ELR (cell line): ENCODE measurements around the gene EIF5AL1.
A peak's percentile ranks its signal among the peaks of the same experiment; 100 is the strongest.
"Not testable (repeated sequence)": the region's sequence is repeated elsewhere in the genome, so short reads cannot be mapped to it uniquely, and the experiment has no call there.

Source experiments
- DNase-seq: peaks from one replicate; pipeline ENCODE4 v3.0.0-alpha.2; 2015; ENCODE audit warnings: low read depth

Gene EIF5AL1

GRCh38 chr10:79555354-79556309 is 43.3 kb downstream of the EIF5AL1 start:
- no peak for DNase-seq

GRCh38 chr10:79556961-79557360 is 44.6 kb downstream of the EIF5AL1 start:
- DNase-seq = not testable (repeated sequence)

GRCh38 chr10:79559726-79560125 is 47.4 kb downstream of the EIF5AL1 start:
- peak; percentile 54 for DNase-seq

- DNase-seq = no peak
Measured at GRCh38 chr10:79560160-79560709, 47.9 kb downstream of the EIF5AL1 start, which contains the start of gene SFTPA2. TSS of gene SFTPA2 (minus strand) at chr10:79560407. CDS start at chr10:79559483, 924 bp downstream.

- DNase-seq = no peak
Measured at GRCh38 chr10:79561257-79561656, 48.9 kb downstream of the EIF5AL1 start.

- peak; percentile 65 for DNase-seq
Measured at GRCh38 chr10:79562135-79562756, 49.9 kb downstream of the EIF5AL1 start.

- no peak for DNase-seq
Measured at GRCh38 chr10:79563426-79563825, 51.1 kb downstream of the EIF5AL1 start.
